Eye (tissue), 1 donor: Measurements from ENCODE around the gene CTIF.
"Not testable (repeated sequence)": the region's sequence is repeated elsewhere in the genome, so short reads cannot be mapped to it uniquely, and the experiment has no call there.

ENCODE experiments used
- DNase-seq: peaks from one replicate; pipeline ENCODE4 v3.0.0-alpha.2; 2015

Gene CTIF

GRCh38 chr18:48649231-48649630 is 110.4 kb downstream of the CTIF start:
- peak; percentile 87 for DNase-seq

GRCh38 chr18:48654591-48654990 is 115.8 kb downstream of the CTIF start:
- DNase-seq, result not testable (repeated sequence)

- DNase-seq, result no peak
Observed at GRCh38 chr18:48655508-48655907, 116.7 kb downstream of the CTIF start.

GRCh38 chr18:48656176-48656575 is 117.3 kb downstream of the CTIF start:
- peak; percentile 37 for DNase-seq

GRCh38 chr18:48656582-48656981 is 117.8 kb downstream of the CTIF start:
- DNase-seq, result peak; percentile 93

- peak; percentile 82 for DNase-seq
Observed at GRCh38 chr18:48657447-48658120, 118.8 kb downstream of the CTIF start.

- DNase-seq, result no peak
Observed at GRCh38 chr18:48658721-48659120, 119.9 kb downstream of the CTIF start.

- DNase-seq, result no peak
Observed at GRCh38 chr18:48659188-48660009, 120.6 kb downstream of the CTIF start.

- DNase-seq, result peak; percentile 39
Observed at GRCh38 chr18:48660346-48661228, 121.8 kb downstream of the CTIF start.

GRCh38 chr18:48661421-48661820 is 122.6 kb downstream of the CTIF start:
- no peak for DNase-seq

GRCh38 chr18:48662011-48662661 is 123.3 kb downstream of the CTIF start:
- DNase-seq, result peak; percentile 42

GRCh38 chr18:48663096-48663930 is 124.5 kb downstream of the CTIF start:
- no peak for DNase-seq

GRCh38 chr18:48663931-48664847 is 125.4 kb downstream of the CTIF start:
- DNase-seq, result peak; percentile 87

- DNase-seq, result no peak
Observed at GRCh38 chr18:48665654-48666053, 126.8 kb downstream of the CTIF start.

- DNase-seq, result no peak
Observed at GRCh38 chr18:48666613-48667012, 127.8 kb downstream of the CTIF start.

- DNase-seq, result peak; percentile 57
Observed at GRCh38 chr18:48667276-48668254, 128.7 kb downstream of the CTIF start.

GRCh38 chr18:48668466-48669179 is 129.8 kb downstream of the CTIF start:
- no peak for DNase-seq

GRCh38 chr18:48669180-48669675 is 130.4 kb downstream of the CTIF start:
- no peak for DNase-seq
